ENCODE data around the gene PPP1R14D.
"Not testable (repeated sequence)": the region's sequence is repeated elsewhere in the genome, so short reads cannot be mapped to it uniquely, and the experiment has no call there.

PPP1R14D gene

GRCh38 chr15:40828447-40829036, at the start of gene PPP1R14D:
Gene PPP1R14D (minus strand): TSS chr15:40828708. CDS start chr15:40828641, 67 bp downstream.
- DNase-seq: no peak

GRCh38 chr15:40877694-40878093, 49.2 kb upstream of the PPP1R14D start:
- DNase-seq: no peak

- no peak for DNase-seq
These were observed 47.7 kb upstream of the PPP1R14D start for GRCh38 chr15:40875991-40876730.

- peak; percentile 89 for DNase-seq
These were observed 45.4 kb upstream of the PPP1R14D start, which contains the start of gene RHOV for GRCh38 chr15:40873694-40874561. Gene RHOV (minus strand): TSS chr15:40874234. CDS start chr15:40874139, 95 bp downstream.

- no peak for DNase-seq
These were observed 44.5 kb upstream of the PPP1R14D start for GRCh38 chr15:40872791-40873693.

- peak; percentile 30 for DNase-seq
These were observed 43.5 kb upstream of the PPP1R14D start for GRCh38 chr15:40871749-40872617.

- DNase-seq: no peak
These were observed 42.2 kb upstream of the PPP1R14D start for GRCh38 chr15:40870716-40871115.

- no peak for DNase-seq
These were observed 41.2 kb upstream of the PPP1R14D start for GRCh38 chr15:40869686-40870085.

GRCh38 chr15:40867199-40867598, 38.7 kb upstream of the PPP1R14D start:
- DNase-seq: no peak

GRCh38 chr15:40863660-40864270, 35.3 kb upstream of the PPP1R14D start:
- DNase-seq: peak; percentile 51

- DNase-seq: not testable (repeated sequence)
These were observed 32.6 kb upstream of the PPP1R14D start for GRCh38 chr15:40861147-40861546.

- peak; percentile 90 for DNase-seq
These were observed 30.8 kb upstream of the PPP1R14D start for GRCh38 chr15:40859206-40859851.

- DNase-seq: no peak
These were observed 30.2 kb upstream of the PPP1R14D start for GRCh38 chr15:40858706-40859105.

- DNase-seq: peak; percentile 76
These were observed 29.3 kb upstream of the PPP1R14D start for GRCh38 chr15:40857601-40858341.

- no peak for DNase-seq
These were observed 28.2 kb upstream of the PPP1R14D start for GRCh38 chr15:40856746-40857145.

GRCh38 chr15:40855706-40856234, 27.3 kb upstream of the PPP1R14D start:
- no peak for DNase-seq

- no peak for DNase-seq
These were observed 25.7 kb upstream of the PPP1R14D start for GRCh38 chr15:40854161-40854560.

- DNase-seq: no peak
These were observed 24.9 kb upstream of the PPP1R14D start for GRCh38 chr15:40853241-40853890.

GRCh38 chr15:40852529-40852928, 24.0 kb upstream of the PPP1R14D start:
- DNase-seq: peak; percentile 48
